ENCODE results near the gene DPPA5.

DNA sequence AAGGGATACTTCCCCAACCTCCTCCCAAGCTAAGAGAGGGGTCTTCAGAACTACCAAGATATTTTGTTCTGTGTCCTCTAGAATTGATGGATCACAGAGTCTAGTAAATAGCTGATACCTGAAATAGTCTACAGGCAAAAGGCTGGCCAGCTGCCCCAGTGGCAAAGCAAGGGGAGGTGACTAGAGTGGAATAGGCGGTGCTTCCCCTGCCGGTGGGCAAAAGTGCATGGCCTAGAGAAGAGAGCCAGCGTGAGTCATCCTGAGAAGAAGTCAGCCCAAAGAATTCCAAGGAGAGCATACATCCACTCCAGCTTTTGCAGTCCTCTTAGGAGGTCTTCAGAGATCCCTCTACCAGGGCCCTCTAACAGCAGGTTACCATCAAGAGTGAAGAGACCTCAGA is 14.7 kb downstream of the DPPA5 start:
- TF ChIP-seq EZH2 (IDR thresholded peaks at IDR 0.05) (no peak), POLR2AphosphoS5 (IDR thresholded peaks at IDR 0.05; ENCODE audit: borderline replicate concordance, low read depth, low read length) (no peak), FOXP2 (optimal IDR thresholded peaks at IDR 0.05; ENCODE audit: control extremely low read depth, extremely low read length, insufficient read depth) (no peak)

All from SK-N-MC (cell line).